DOHH2 (cell line): ENCODE measurements around the gene CLINT1.
"Not testable (repeated sequence)": the region's sequence is repeated elsewhere in the genome, so short reads cannot be mapped to it uniquely, and the experiment has no call there.

Experiments
- EZH2phosphoT487 ChIP-seq: fragments of 200-600 bp; sonication (generic); IDR thresholded peaks from 2 replicates; pipeline ENCODE4 v1.6.1; 2017; ENCODE audit warnings: borderline replicate concordance, mild to moderate bottlenecking, antibody characterized with exemption, low read length, moderate library complexity, mixed read lengths
- TF ChIP-seq, protein P1 (sequence below): fragments of 200-600 bp; sonication (generic); IDR thresholded peaks from one replicate; pipeline ENCODE4 v1.5.1; 2014; ENCODE audit warnings: antibody characterized with exemption, mild to moderate bottlenecking, low read depth, low read length; ENCODE audit not compliant: poor library complexity, severe bottlenecking

DNA sequence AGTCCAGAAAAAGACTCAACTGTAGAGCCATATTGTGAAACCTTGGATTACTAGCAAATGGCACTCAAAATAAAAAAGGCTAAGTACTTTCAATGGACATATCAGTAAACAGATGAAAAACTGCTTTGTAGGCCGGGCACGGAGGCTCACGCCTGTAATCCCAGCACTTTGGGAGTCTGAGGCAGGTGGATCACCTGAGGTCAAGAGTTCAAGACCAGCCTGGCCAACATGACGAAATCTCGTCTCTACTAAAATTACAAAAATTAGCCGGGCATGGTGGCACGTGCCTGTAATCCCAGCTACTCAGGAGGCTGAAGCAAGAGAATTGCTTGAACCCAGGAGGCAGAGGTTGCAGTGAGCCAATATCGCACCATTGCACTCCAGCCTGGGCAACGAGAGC, 5.6 kb downstream of the CLINT1 start:
- TF ChIP-seq, protein P1, sequence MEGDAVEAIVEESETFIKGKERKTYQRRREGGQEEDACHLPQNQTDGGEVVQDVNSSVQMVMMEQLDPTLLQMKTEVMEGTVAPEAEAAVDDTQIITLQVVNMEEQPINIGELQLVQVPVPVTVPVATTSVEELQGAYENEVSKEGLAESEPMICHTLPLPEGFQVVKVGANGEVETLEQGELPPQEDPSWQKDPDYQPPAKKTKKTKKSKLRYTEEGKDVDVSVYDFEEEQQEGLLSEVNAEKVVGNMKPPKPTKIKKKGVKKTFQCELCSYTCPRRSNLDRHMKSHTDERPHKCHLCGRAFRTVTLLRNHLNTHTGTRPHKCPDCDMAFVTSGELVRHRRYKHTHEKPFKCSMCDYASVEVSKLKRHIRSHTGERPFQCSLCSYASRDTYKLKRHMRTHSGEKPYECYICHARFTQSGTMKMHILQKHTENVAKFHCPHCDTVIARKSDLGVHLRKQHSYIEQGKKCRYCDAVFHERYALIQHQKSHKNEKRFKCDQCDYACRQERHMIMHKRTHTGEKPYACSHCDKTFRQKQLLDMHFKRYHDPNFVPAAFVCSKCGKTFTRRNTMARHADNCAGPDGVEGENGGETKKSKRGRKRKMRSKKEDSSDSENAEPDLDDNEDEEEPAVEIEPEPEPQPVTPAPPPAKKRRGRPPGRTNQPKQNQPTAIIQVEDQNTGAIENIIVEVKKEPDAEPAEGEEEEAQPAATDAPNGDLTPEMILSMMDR: not testable (repeated sequence)
- not testable (repeated sequence) for TF ChIP-seq EZH2phosphoT487
